GM12878 (cell line): ENCODE measurements around the gene FOSL1. TPM values are rescaled to one million over a fixed set of nuclear protein-coding genes. Genes with fewer than 3 reads are reported as not detected.

Experiments
- ATAC-seq: fragments of 200-7000 bp; cut with Tn5 transposase; 3 replicates; pipeline ENCODE4 v1.9.1; 2020; ENCODE audit warnings: mild to moderate bottlenecking, moderate library complexity
- BruUV-seq: library from RNA; stranded (reverse); fragments of 400-500 nt; replicated peaks from 2 replicates; lab custom pipeline; 2021; lab: Mats Ljungman, UMichigan
- CTCF ChIA-PET: fragments of 300-600 bp; sonication (Branson Sonifier 250); formaldehyde crosslinking; extraction: SDS; loops from one replicate; lab custom pipeline; 2021; ENCODE audit warnings: inconsistent platforms; lab: Yijun Ruan, JAX
- POLR2A ChIA-PET: fragments of 350-600 bp; formaldehyde crosslinking; extraction: SDS; loops from one replicate; lab custom pipeline; 2021; ENCODE audit warnings: inconsistent platforms; lab: Charles Lee
- RAD21 ChIA-PET: fragments of 300-600 bp; sonication (Branson Sonifier 250); formaldehyde crosslinking; loops from one replicate; lab custom pipeline; 2023; ENCODE audit warnings: antibody characterized with exemption; ENCODE audit not compliant: unreplicated experiment; lab: Charles Lee
- SMC1A ChIA-PET: fragments of 300-600 bp; sonication (Branson Sonifier 250); formaldehyde crosslinking; loops from one replicate; lab custom pipeline; 2023; ENCODE audit not compliant: unreplicated experiment, uncharacterized antibody; lab: Charles Lee
- DNase-seq: peaks from one replicate; pipeline ENCODE4 v3.0.0-alpha.2; 2011; ENCODE audit warnings: low read depth, low spot score
- FAIRE-seq: peaks from 3 replicates; lab custom pipeline; 2011; peaks lifted over from hg19 to GRCh38; lab: Jason Lieb, UNC
- H2AFZ ChIP-seq: 2 replicates; pipeline ENCODE4 v1.6.0; 2011; ENCODE audit warnings: low read depth, low read length, control low read depth; ENCODE audit not compliant: control insufficient read depth
- H3K27ac ChIP-seq: 2 replicates; pipeline ENCODE4 v1.5.1; 2011; ENCODE audit warnings: control low read depth; ENCODE audit not compliant: control insufficient read depth, insufficient read depth
- H3K27me3 ChIP-seq, 2 experiments: replicated peaks in 1 of 2; 2 replicates each; pipeline versions ENCODE4 v1.6.0 to v1.6.1; 2011; ENCODE audit warnings: low read length in 1 of 2; ENCODE audit not compliant: control insufficient read depth in 2 of 2, insufficient read depth in 2 of 2
- H3K36me3 ChIP-seq, 2 experiments: 2 replicates each; pipeline ENCODE4 v1.5.1; 2011; ENCODE audit warnings: low read length in 1 of 2; ENCODE audit not compliant: control insufficient read depth in 2 of 2, insufficient read depth in 2 of 2
- H3K4me1 ChIP-seq: 2 replicates; pipeline ENCODE4 v1.6.1; 2011; ENCODE audit warnings: mild to moderate bottlenecking, low read length, moderate library complexity, mixed read lengths; ENCODE audit not compliant: control insufficient read depth, insufficient read depth
- H3K4me2 ChIP-seq: 2 replicates; pipeline ENCODE4 v1.6.0; 2011; ENCODE audit warnings: control low read depth; ENCODE audit not compliant: control insufficient read depth, insufficient read depth
- H3K4me3 ChIP-seq: fragments of 200-600 bp; sonication (generic); 2 replicates; pipeline ENCODE4 v1.5.1; 2016
- H3K79me2 ChIP-seq: 2 replicates; pipeline ENCODE4 v1.6.0; 2011; ENCODE audit warnings: low read length; ENCODE audit not compliant: control insufficient read depth, insufficient read depth
- H3K9ac ChIP-seq: 2 replicates; pipeline ENCODE4 v1.8.0; 2011; ENCODE audit warnings: low read length, control low read depth, mixed read lengths; ENCODE audit not compliant: control insufficient read depth, insufficient read depth
- H3K9me3 ChIP-seq: replicated peaks from 3 replicates; pipeline ENCODE4 v1.5.1; 2011; ENCODE audit warnings: mild to moderate bottlenecking, low read length; ENCODE audit not compliant: control insufficient read depth, insufficient read depth
- H4K20me1 ChIP-seq: 2 replicates; pipeline ENCODE4 v1.6.0; 2011; ENCODE audit not compliant: control insufficient read depth, insufficient read depth
- CEBPB ChIP-seq, 2 experiments: fragments of 150-350 bp in 1 of 2; IDR thresholded peaks; 2 replicates each; pipeline ENCODE4 v1.6.1; 2012 to 2014; ENCODE audit warnings: low read depth in 2 of 2, low read length in 2 of 2, borderline replicate concordance in 1 of 2, inconsistent platforms in 1 of 2
- CREB1 ChIP-seq: IDR thresholded peaks from 2 replicates; pipeline ENCODE4 v1.6.1; 2012; ENCODE audit warnings: low read depth, mild to moderate bottlenecking, inconsistent platforms
- NFIC ChIP-seq: IDR thresholded peaks from 2 replicates; pipeline ENCODE4 v1.6.1; 2012; ENCODE audit warnings: low read depth, mild to moderate bottlenecking, inconsistent platforms, low read length, moderate library complexity
- NFXL1 ChIP-seq: fragments of 450-650 bp; IDR thresholded peaks from 2 replicates; pipeline ENCODE4 v1.6.1; 2017; ENCODE audit warnings: antibody characterized with exemption, mild to moderate bottlenecking, borderline replicate concordance
- POLR2A ChIP-seq: IDR thresholded peaks from 2 replicates; pipeline ENCODE4 v1.6.1; 2011; ENCODE audit warnings: low read depth, mild to moderate bottlenecking, low read length
- SKIL ChIP-seq: fragments of 450-650 bp; IDR thresholded peaks from 2 replicates; pipeline ENCODE4 v1.6.1; 2017; ENCODE audit warnings: mild to moderate bottlenecking, low read depth, inconsistent platforms; ENCODE audit not compliant: poor library complexity, severe bottlenecking
- SREBF1 ChIP-seq: IDR thresholded peaks from 2 replicates; pipeline ENCODE4 v1.6.1; 2012; ENCODE audit warnings: mild to moderate bottlenecking, low read length
- WGBS: methylation state at CpG from one replicate; pipeline ENCODE4 v1.1.6; 2016; ENCODE audit warnings: low lambda C conversion rate; ENCODE audit not compliant: insufficient replicate concordance, insufficient coverage; ENCODE audit errors: missing lambda C conversion rate; 5-methylcytosine and 5-hydroxymethylcytosine counted together
- in situ Hi-C: fragments of 300-500 bp; cut with MboI; formaldehyde crosslinking; loops from 9 replicates; pipeline ENCODE4 v1.14.3; 2018; ENCODE audit warnings: mixed read lengths
- intact Hi-C: fragments of 100-400 bp; cut with micrococcal nuclease; formaldehyde crosslinking; loops from one replicate; pipeline ENCODE4 v1.14.2; 2022; ENCODE audit not compliant: unreplicated experiment
- polyA plus RNA-seq, 11 experiments: library from polyadenylated mRNA; depleted of rRNA in 4 of 11; unstranded in 6 of 11; stranded (reverse) in 5 of 11; fragments of >200 nt; fragmentation: Nextera tagmentation in 4 of 11; fragmentation: Illumina TruSeq in 1 of 11; extraction: Ambion mirVana in 4 of 11; extraction: Trizol in 1 of 11; gene quantifications; 1 replicate in 1 of 11; 2 replicates in 10 of 11; pipeline versions ENCODE4 v1.2.1 to v1.2.3, GENCODE V29; 2011 to 2016; ENCODE audit warnings: inconsistent platforms in 2 of 11, missing spikeins in 2 of 11, low read depth in 1 of 11
- total RNA-seq, 4 experiments: library from RNA; depleted of rRNA in 3 of 4; stranded (reverse); fragments of >200 nt in 3 of 4; fragmentation: Illumina TruSeq in 1 of 4; extraction: Trizol in 1 of 4; gene quantifications; 2 replicates each; pipeline versions ENCODE4 v1.2.1 to v1.2.3, GENCODE V29; 2013 to 2021

FOSL1 gene
- total and polyA plus RNA-seq, 10 of the 15 experiments (the other 5 are each of a cell fraction or from before 2014, with no cell fraction given): 0.82 to 5.4 (median 2.1) TPM

- no peak for TF ChIP-seq NFIC
- TF ChIP-seq CEBPB (IDR thresholded peaks at IDR 0.05; ENCODE audit: borderline replicate concordance in 1 of 2, low read depth in 2 of 2, low read length in 2 of 2): no peak
Measured at GRCh38 chr11:65847746-65848145, 52.4 kb downstream of the FOSL1 start (continued).

- no peak overlapping the region for H3K4me3 ChIP-seq
- no peak for TF ChIP-seq SKIL
- TF ChIP-seq CREB1: no peak
- TF ChIP-seq SREBF1: no peak
- no peak for TF ChIP-seq NFXL1
- no peak for TF ChIP-seq POLR2A
- 61% methylated on average over 10 of the region's 10 CpGs for WGBS
- in situ Hi-C loops: no loop called here
- CTCF ChIA-PET: interaction anchor here (0.9 to 1.6 kb wide), 3 partner anchors 14 to 41 kb away, joined by 3 to 6 read pairs (median 4); no protein-coding TSS in a partner anchor
- POLR2A ChIA-PET: interaction anchor here (0.5 kb wide), 1 partner anchor 133 kb away, joined by 7 read pairs; no protein-coding TSS in a partner anchor
- SMC1A ChIA-PET: no interaction called here
- DNase-seq: no peak
- intact Hi-C loops: no loop called here
- no peaks in the 10 kb centered on the region for H3K79me2 ChIP-seq
- no peaks in the 10 kb centered on the region for H4K20me1 ChIP-seq
- BruUV-seq: no TSS peak
- no peaks in the 10 kb centered on the region for H3K36me3 ChIP-seq
- H3K4me1 ChIP-seq: no peaks in the 10 kb centered on the region
- ATAC-seq: no peak
- no peak for FAIRE-seq
- H3K4me2 ChIP-seq: no peak overlapping the region
- no peak overlapping the region for H2AFZ ChIP-seq
- no peaks in the 10 kb centered on the region for H3K27me3 ChIP-seq
- RAD21 ChIA-PET: no interaction called here
- H3K27ac ChIP-seq: no peak overlapping the region
- H3K9me3 ChIP-seq: no peaks in the 10 kb centered on the region
- no peak overlapping the region for H3K9ac ChIP-seq
Measured at GRCh38 chr11:65844231-65844872, 55.8 kb downstream of the FOSL1 start.
